Adipocyte (in vitro differentiated cells): ENCODE data around the gene CDC42EP4.
"Not testable (repeated sequence)": the region's sequence is repeated elsewhere in the genome, so short reads cannot be mapped to it uniquely, and the experiment has no call there.

ENCODE experiments used
- DNase-seq: peaks from one replicate; pipeline ENCODE4 v3.0.0-alpha.2; 2015; ENCODE audit warnings: low read depth
- H3K27me3 ChIP-seq: replicated peaks from 2 replicates; pipeline ENCODE4 v1.7.0; 2013; ENCODE audit warnings: mild to moderate bottlenecking, low read length, moderate library complexity; ENCODE audit not compliant: control insufficient read depth, insufficient read depth
- H3K36me3 ChIP-seq: 2 replicates; pipeline ENCODE4 v1.7.0; 2013; ENCODE audit warnings: low read length, mild to moderate bottlenecking, moderate library complexity; ENCODE audit not compliant: control insufficient read depth, insufficient read depth, severe bottlenecking
- H3K4me1 ChIP-seq: 2 replicates; pipeline ENCODE4 v1.7.0; 2013; ENCODE audit warnings: mild to moderate bottlenecking, low read length, moderate library complexity; ENCODE audit not compliant: control insufficient read depth, insufficient read depth
- H3K4me3 ChIP-seq: 2 replicates; pipeline ENCODE4 v1.7.0; 2013; ENCODE audit warnings: mild to moderate bottlenecking, low read length, moderate library complexity
- H3K9ac ChIP-seq: 2 replicates; pipeline ENCODE4 v1.7.0; 2013; ENCODE audit warnings: mild to moderate bottlenecking, low read length, moderate library complexity
- H3K9me3 ChIP-seq: 2 replicates; pipeline ENCODE4 v1.7.0; 2013; ENCODE audit warnings: mild to moderate bottlenecking, low read length, moderate library complexity; ENCODE audit not compliant: control insufficient read depth

Gene CDC42EP4

GRCh38 chr17:73268582-73269328 is 43.0 kb downstream of the CDC42EP4 start:
- no peak overlapping the region for H3K4me3 ChIP-seq
- no peaks in the 10 kb centered on the region for H3K27me3 ChIP-seq
- H3K36me3 ChIP-seq: no peaks in the 10 kb centered on the region
- no peaks in the 10 kb centered on the region for H3K9me3 ChIP-seq
- H3K9ac ChIP-seq: no peak overlapping the region
- H3K4me1 ChIP-seq: no peaks in the 10 kb centered on the region
- DNase-seq: no peak

- H3K36me3 ChIP-seq: no peaks in the 10 kb centered on the region
- no peaks in the 10 kb centered on the region for H3K4me1 ChIP-seq
- no peak for DNase-seq
These were observed 43.9 kb downstream of the CDC42EP4 start for GRCh38 chr17:73267648-73268537.

GRCh38 chr17:73266796-73267195 is 45.0 kb downstream of the CDC42EP4 start:
- Histone ChIP-seq H3K4me1 (no peaks in the 10 kb centered on the region), H3K4me3 (no peak overlapping the region)

More at GRCh38 chr17:73267648-73268537, 43.9 kb downstream of the CDC42EP4 start:
- H3K9ac ChIP-seq: no peak overlapping the region
- no peak overlapping the region for H3K4me3 ChIP-seq
- H3K27me3 ChIP-seq: no peaks in the 10 kb centered on the region
- H3K9me3 ChIP-seq: no peaks in the 10 kb centered on the region

GRCh38 chr17:73265646-73266640 is 45.9 kb downstream of the CDC42EP4 start:
- Histone ChIP-seq H3K9me3 (no peaks in the 10 kb centered on the region), H3K9ac (no peak overlapping the region), H3K27me3 (peaks cover 4% of the 10 kb centered on the region), H3K4me3 (no peak overlapping the region), H3K36me3 (no peaks in the 10 kb centered on the region), H3K4me1 (no peaks in the 10 kb centered on the region)
- no peak for DNase-seq

More at GRCh38 chr17:73266796-73267195, 45.0 kb downstream of the CDC42EP4 start:
- Histone ChIP-seq H3K27me3 (peaks cover 4% of the 10 kb centered on the region), H3K9ac (no peak overlapping the region), H3K9me3 (no peaks in the 10 kb centered on the region), H3K36me3 (no peaks in the 10 kb centered on the region)
- DNase-seq: no peak

GRCh38 chr17:73264448-73264847 is 47.4 kb downstream of the CDC42EP4 start:
- H3K36me3 ChIP-seq, H3K4me1 ChIP-seq, DNase-seq: not testable (repeated sequence)

GRCh38 chr17:73262676-73263642 is 48.8 kb downstream of the CDC42EP4 start:
- Histone ChIP-seq H3K27me3 (peaks cover 4% of the 10 kb centered on the region), H3K4me3 (no peak overlapping the region), H3K36me3 (no peaks in the 10 kb centered on the region), H3K9me3 (no peaks in the 10 kb centered on the region), H3K9ac (no peak overlapping the region), H3K4me1 (no peaks in the 10 kb centered on the region)
- DNase-seq: no peak

More at GRCh38 chr17:73264448-73264847, 47.4 kb downstream of the CDC42EP4 start:
- H3K9me3 ChIP-seq, H3K4me3 ChIP-seq, H3K9ac ChIP-seq, H3K27me3 ChIP-seq: not testable (repeated sequence)

- peaks cover 8% of the 10 kb centered on the region for H3K27me3 ChIP-seq
- no peaks in the 10 kb centered on the region for H3K9me3 ChIP-seq
- no peak for DNase-seq
- no peak overlapping the region for H3K9ac ChIP-seq
- H3K4me1 ChIP-seq: no peaks in the 10 kb centered on the region
- no peak overlapping the region for H3K4me3 ChIP-seq
- no peaks in the 10 kb centered on the region for H3K36me3 ChIP-seq
These were observed 49.7 kb downstream of the CDC42EP4 start for GRCh38 chr17:73261952-73262675.

- Histone ChIP-seq H3K27me3 (peaks cover 9% of the 10 kb centered on the region), H3K4me1 (no peaks in the 10 kb centered on the region), H3K36me3 (no peaks in the 10 kb centered on the region), H3K9ac (no peak within 1 kb of the TSS), H3K9me3 (no peaks in the 10 kb centered on the region), H3K4me3 (no peak within 1 kb of the TSS)
- no peak for DNase-seq
These were observed 50.2 kb downstream of the CDC42EP4 start, which contains the start of gene CPSF4L for GRCh38 chr17:73261617-73261951. CPSF4L (minus strand) TSS chr17:73261880; CDS start chr17:73261818, 62 bp downstream.

GRCh38 chr17:73257516-73257915 is 54.3 kb downstream of the CDC42EP4 start:
- H3K4me1 ChIP-seq: no peaks in the 10 kb centered on the region
- no peaks in the 10 kb centered on the region for H3K9me3 ChIP-seq
- no peak for DNase-seq
- no peak overlapping the region for H3K4me3 ChIP-seq
- H3K27me3 ChIP-seq: peaks cover 17% of the 10 kb centered on the region
- H3K36me3 ChIP-seq: no peaks in the 10 kb centered on the region
- no peak overlapping the region for H3K9ac ChIP-seq
